Osteocyte (in vitro differentiated cells): ENCODE results near the gene LPO. TPM values are rescaled to one million over a fixed set of nuclear protein-coding genes. Genes with fewer than 3 reads are reported as not detected.

Experiments used
- DNase-seq: peaks from one replicate; pipeline ENCODE4 v3.0.0; 2021; ENCODE audit warnings: mixed read lengths; ENCODE audit not compliant: unreplicated experiment; ENCODE audit errors: extremely low spot score
- H3K27ac Mint-ChIP-seq: one replicate; pipeline ENCODE4 v1.8.0; 2021; ENCODE audit warnings: mild to moderate bottlenecking, mixed read lengths; ENCODE audit not compliant: unreplicated experiment
- H3K27me3 Mint-ChIP-seq: one replicate; pipeline ENCODE4 v1.8.0; 2021; ENCODE audit warnings: mixed read lengths; ENCODE audit not compliant: unreplicated experiment
- H3K36me3 Mint-ChIP-seq: one replicate; pipeline ENCODE4 v1.8.0; 2021; ENCODE audit warnings: mixed read lengths; ENCODE audit not compliant: unreplicated experiment
- H3K4me1 Mint-ChIP-seq: one replicate; pipeline ENCODE4 v1.8.0; 2021; ENCODE audit warnings: mixed read lengths; ENCODE audit not compliant: unreplicated experiment
- H3K4me3 Mint-ChIP-seq: one replicate; pipeline ENCODE4 v1.8.0; 2021; ENCODE audit warnings: mild to moderate bottlenecking, moderate library complexity, mixed read lengths; ENCODE audit not compliant: unreplicated experiment
- H3K9me3 Mint-ChIP-seq: one replicate; pipeline ENCODE4 v1.8.0; 2021; ENCODE audit warnings: mixed read lengths; ENCODE audit not compliant: unreplicated experiment
- CTCF ChIP-seq: fragments of 200-600 bp; sonication (generic); IDR thresholded peaks from 2 replicates; pipeline ENCODE4 v1.5.0; 2021; ENCODE audit warnings: antibody characterized with exemption, mild to moderate bottlenecking, moderate library complexity
- total RNA-seq: library from RNA; stranded (reverse); gene quantifications from 2 replicates; pipeline ENCODE4 v1.2.1, GENCODE V29; 2021

The LPO gene
- total RNA-seq, 1 donor from 2014 or later: not detected

- Mint-ChIP-seq H3K27ac (no peak overlapping the region), H3K27me3 (peaks cover 62% of the 10 kb centered on the region), H3K4me1 (no peaks in the 10 kb centered on the region), H3K9me3 (no peaks in the 10 kb centered on the region), H3K36me3 (no peaks in the 10 kb centered on the region), H3K4me3 (no peak overlapping the region)
- no peak for DNase-seq
- no peak for TF ChIP-seq CTCF
These were observed 4.8 kb upstream of the LPO start for GRCh38 chr17:58233543-58233942.

- Mint-ChIP-seq H3K4me1 (no peaks in the 10 kb centered on the region), H3K36me3 (no peaks in the 10 kb centered on the region), H3K9me3 (no peaks in the 10 kb centered on the region), H3K27me3 (peaks cover 58% of the 10 kb centered on the region), H3K27ac (no peak overlapping the region), H3K4me3 (no peak overlapping the region)
- no peak for DNase-seq
- no peak for TF ChIP-seq CTCF
These were observed 3.9 kb upstream of the LPO start for GRCh38 chr17:58234512-58234911.

- no peaks in the 10 kb centered on the region for H3K4me1 Mint-ChIP-seq
- TF ChIP-seq CTCF: no peak
- no peak overlapping the region for H3K27ac Mint-ChIP-seq
- no peak overlapping the region for H3K4me3 Mint-ChIP-seq
- no peaks in the 10 kb centered on the region for H3K36me3 Mint-ChIP-seq
- DNase-seq: no peak
- no peaks in the 10 kb centered on the region for H3K9me3 Mint-ChIP-seq
- peaks cover 70% of the 10 kb centered on the region for H3K27me3 Mint-ChIP-seq
These were observed 2.6 kb upstream of the LPO start for GRCh38 chr17:58235821-58236220.

GRCh38 chr17:58236394-58236793 is 2.0 kb upstream of the LPO start:
- H3K4me3 Mint-ChIP-seq: no peak overlapping the region
- no peak overlapping the region for H3K27ac Mint-ChIP-seq
- no peaks in the 10 kb centered on the region for H3K9me3 Mint-ChIP-seq
- TF ChIP-seq CTCF: no peak
- H3K27me3 Mint-ChIP-seq: peaks cover 69% of the 10 kb centered on the region
- no peaks in the 10 kb centered on the region for H3K4me1 Mint-ChIP-seq
- no peak for DNase-seq
- H3K36me3 Mint-ChIP-seq: no peaks in the 10 kb centered on the region

- Mint-ChIP-seq H3K4me1 (no peaks in the 10 kb centered on the region), H3K27me3 (peaks cover 61% of the 10 kb centered on the region), H3K36me3 (no peaks in the 10 kb centered on the region), H3K27ac (no peak overlapping the region), H3K9me3 (no peaks in the 10 kb centered on the region), H3K4me3 (no peak overlapping the region)
- TF ChIP-seq CTCF: no peak
- DNase-seq: no peak
These were observed 1.6 kb downstream of the LPO start for GRCh38 chr17:58239987-58240386.
